Liver (tissue), 9 donors: ENCODE measurements around the gene PSTK. TPM values are rescaled to one million over a fixed set of nuclear protein-coding genes. Genes with fewer than 3 reads are reported as not detected.

ENCODE experiments used
- DNase-seq: peaks from one replicate; pipeline ENCODE4 v3.0.0-alpha.2; 2017; ENCODE audit warnings: low spot score
- H3K27ac ChIP-seq, 2 donors: one replicate each; pipeline ENCODE4 v1.7.0; 2013; ENCODE audit warnings: inconsistent platforms in 2 of 2, low read length in 2 of 2, control low read depth in 1 of 2, low read depth in 1 of 2, mild to moderate bottlenecking in 1 of 2
- H3K27me3 ChIP-seq, 4 donors: one replicate each; pipeline versions ENCODE4 v1.6.1 to v1.7.0; 2013; ENCODE audit warnings: low read length in 3 of 4, inconsistent platforms in 1 of 4, mild to moderate bottlenecking in 1 of 4, moderate library complexity in 1 of 4; ENCODE audit not compliant: control insufficient read depth in 4 of 4, insufficient read depth in 4 of 4
- H3K36me3 ChIP-seq, 4 donors: one replicate each; pipeline versions ENCODE4 v1.6.1 to v1.7.0; 2013; ENCODE audit warnings: low read length in 3 of 4, mild to moderate bottlenecking in 3 of 4, low read depth in 1 of 4, moderate library complexity in 1 of 4; ENCODE audit not compliant: control insufficient read depth in 4 of 4, insufficient read depth in 3 of 4
- H3K4me1 ChIP-seq, 4 donors: one replicate each; pipeline versions ENCODE4 v1.6.1 to v1.7.0; 2013; ENCODE audit warnings: low read length in 3 of 4, mild to moderate bottlenecking in 3 of 4, moderate library complexity in 1 of 4; ENCODE audit not compliant: control insufficient read depth in 4 of 4, insufficient read depth in 4 of 4
- H3K4me3 ChIP-seq, 3 donors: one replicate each; pipeline versions ENCODE4 v1.6.1 to v1.7.0; 2013; ENCODE audit warnings: low read length in 3 of 3, control low read depth in 1 of 3, low read depth in 1 of 3, mild to moderate bottlenecking in 1 of 3
- H3K9ac ChIP-seq, 2 donors: one replicate each; pipeline ENCODE4 v1.7.0; 2013; ENCODE audit warnings: low read length in 2 of 2, mild to moderate bottlenecking in 2 of 2, moderate library complexity in 2 of 2, control low read depth in 1 of 2, low read depth in 1 of 2
- H3K9me3 ChIP-seq, 4 donors: one replicate each; pipeline versions ENCODE4 v1.6.1 to v1.7.0; 2013; ENCODE audit warnings: low read length in 3 of 4; ENCODE audit not compliant: control insufficient read depth in 4 of 4
- EGR1 ChIP-seq, 2 donors: IDR thresholded peaks; 2 replicates each; pipeline ENCODE4 v1.6.1; 2016 to 2018; ENCODE audit warnings: antibody characterized with exemption in 2 of 2, low read depth in 2 of 2
- FOXA1 ChIP-seq: IDR thresholded peaks from 2 replicates; pipeline ENCODE4 v1.6.1; 2016; ENCODE audit warnings: antibody characterized with exemption
- FOXA2 ChIP-seq: IDR thresholded peaks from 2 replicates; pipeline ENCODE4 v1.6.1; 2016; ENCODE audit warnings: antibody characterized with exemption
- GABPA ChIP-seq, 2 donors: IDR thresholded peaks in 1 of 2; conservative IDR thresholded peaks in 1 of 2; 2 replicates each; pipeline ENCODE4 v1.6.1; 2016; ENCODE audit warnings: antibody characterized with exemption in 2 of 2, mild to moderate bottlenecking in 1 of 2, moderate library complexity in 1 of 2
- HNF4A ChIP-seq, 2 donors: conservative IDR thresholded peaks; 2 replicates each; pipeline ENCODE4 v1.6.1; 2016; ENCODE audit warnings: antibody characterized with exemption in 2 of 2, mild to moderate bottlenecking in 2 of 2
- HNF4G ChIP-seq: IDR thresholded peaks from 2 replicates; pipeline ENCODE4 v1.6.1; 2016; ENCODE audit warnings: antibody characterized with exemption
- JUND ChIP-seq, 2 donors: IDR thresholded peaks; 2 replicates each; pipeline ENCODE4 v1.6.1; 2016; ENCODE audit warnings: antibody characterized with exemption in 2 of 2
- NR2F2 ChIP-seq: IDR thresholded peaks from 2 replicates; pipeline ENCODE4 v1.6.1; 2016; ENCODE audit warnings: antibody characterized with exemption
- RAD21 ChIP-seq, 2 donors: IDR thresholded peaks; 2 replicates each; pipeline ENCODE4 v1.6.1; 2016; ENCODE audit warnings: antibody characterized with exemption in 2 of 2, mild to moderate bottlenecking in 2 of 2
- RXRA ChIP-seq, 2 donors: IDR thresholded peaks; 2 replicates each; pipeline ENCODE4 v1.6.1; 2017 to 2018; ENCODE audit warnings: antibody characterized with exemption in 2 of 2, mild to moderate bottlenecking in 1 of 2
- SP1 ChIP-seq: IDR thresholded peaks from 2 replicates; pipeline ENCODE4 v1.6.1; 2018; ENCODE audit warnings: antibody characterized with exemption, mild to moderate bottlenecking
- TAF1 ChIP-seq: conservative IDR thresholded peaks from 2 replicates; pipeline ENCODE4 v1.6.1; 2016; ENCODE audit warnings: antibody characterized with exemption, mild to moderate bottlenecking
- YY1 ChIP-seq: IDR thresholded peaks from 2 replicates; pipeline ENCODE4 v1.6.1; 2016; ENCODE audit warnings: antibody characterized with exemption, mild to moderate bottlenecking
- WGBS: extraction: QIAGEN DNeasy Blood & Tissue Kit; methylation state at CpG from one replicate; pipeline ENCODE4 v1.1.7; 2013; 5-methylcytosine and 5-hydroxymethylcytosine counted together
- polyA plus RNA-seq, 2 donors: library from polyadenylated mRNA; stranded (reverse) in 1 of 2; unstranded in 1 of 2; fragments of 200-250 nt in 1 of 2; fragments of >200 nt in 1 of 2; fragmentation: Nextera tagmentation in 1 of 2; extraction: Ambion mirVana in 1 of 2; gene quantifications; one replicate each; pipeline versions ENCODE4 v1.2.1 to v1.2.3, GENCODE V29; 2013 to 2015
- total RNA-seq, 2 donors: library from RNA; depleted of rRNA; stranded (reverse); fragments of >200 nt; gene quantifications; one replicate each; pipeline ENCODE4 v1.2.3, GENCODE V29; 2014
- TF ChIP-seq, protein P1 (sequence below): IDR thresholded peaks from 2 replicates; pipeline ENCODE4 v1.6.1; 2016; ENCODE audit warnings: antibody characterized with exemption, mild to moderate bottlenecking
- TF ChIP-seq, protein P2 (sequence below): IDR thresholded peaks from 2 replicates; pipeline ENCODE4 v1.6.1; 2016; ENCODE audit warnings: antibody characterized with exemption
- TF ChIP-seq, protein P3 (sequence below): fragments of 150-350 bp; IDR thresholded peaks from 2 replicates; pipeline ENCODE4 v1.5.1; 2017; ENCODE audit warnings: improper control_type of control experiment, low read depth, low read length; ENCODE audit not compliant: missing input control
- TF ChIP-seq, protein P4 (sequence below): IDR thresholded peaks from 2 replicates; pipeline ENCODE4 v1.6.1; 2016; ENCODE audit warnings: antibody characterized with exemption
- TF ChIP-seq, protein P5 (sequence below): IDR thresholded peaks from 2 replicates; pipeline ENCODE4 v1.6.1; 2016; ENCODE audit warnings: antibody characterized with exemption
- donor health status: healthy.
- donor health status: healthy.
- donor health status: healthy.
- donor health status: healthy.
- donor health status: healthy.

The PSTK gene, protein sequence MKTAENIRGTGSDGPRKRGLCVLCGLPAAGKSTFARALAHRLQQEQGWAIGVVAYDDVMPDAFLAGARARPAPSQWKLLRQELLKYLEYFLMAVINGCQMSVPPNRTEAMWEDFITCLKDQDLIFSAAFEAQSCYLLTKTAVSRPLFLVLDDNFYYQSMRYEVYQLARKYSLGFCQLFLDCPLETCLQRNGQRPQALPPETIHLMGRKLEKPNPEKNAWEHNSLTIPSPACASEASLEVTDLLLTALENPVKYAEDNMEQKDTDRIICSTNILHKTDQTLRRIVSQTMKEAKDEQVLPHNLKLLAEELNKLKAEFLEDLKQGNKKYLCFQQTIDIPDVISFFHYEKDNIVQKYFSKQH
- 1 to 10 TPM; 2.3 to 4.6 TPM for total RNA-seq
- 1 to 10 TPM; 2.4 to 5.1 TPM for polyA plus RNA-seq

DNA sequence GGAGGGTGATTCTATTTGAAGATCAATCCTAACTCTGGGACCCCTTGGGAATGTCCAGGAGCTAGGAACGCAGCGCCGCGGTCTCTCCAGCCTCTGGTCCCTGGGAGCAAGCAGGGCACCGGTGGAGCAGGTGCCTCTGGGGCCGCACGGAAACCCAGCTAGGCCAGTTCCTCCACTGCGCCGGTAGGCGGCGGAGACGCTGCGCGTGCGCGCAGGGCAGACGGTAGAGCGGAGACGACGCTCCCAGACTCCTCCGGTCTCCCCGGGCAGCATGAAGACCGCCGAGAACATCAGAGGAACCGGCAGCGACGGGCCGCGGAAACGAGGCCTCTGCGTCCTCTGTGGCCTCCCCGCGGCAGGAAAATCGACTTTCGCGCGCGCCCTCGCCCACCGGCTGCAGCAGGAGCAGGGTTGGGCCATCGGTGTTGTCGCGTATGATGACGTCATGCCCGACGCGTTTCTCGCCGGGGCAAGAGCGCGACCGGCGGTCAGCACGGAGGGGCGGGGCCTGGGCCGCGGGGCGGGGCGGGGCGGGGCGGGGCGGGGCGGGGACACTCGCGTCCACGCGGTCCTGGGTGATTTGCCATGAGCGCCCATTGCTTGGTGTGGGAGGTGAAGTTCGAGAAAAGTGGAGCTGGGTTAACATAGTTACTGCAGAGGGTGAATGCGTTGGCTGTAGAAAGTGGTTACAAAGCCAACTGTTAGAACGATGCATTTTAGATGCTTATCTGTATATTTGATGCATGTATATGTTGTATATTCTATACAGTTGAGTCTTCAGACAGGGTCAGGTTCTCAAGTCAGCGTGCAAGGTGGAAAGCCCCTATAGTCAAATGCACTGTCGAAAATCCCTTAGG is at the start of gene PSTK:
Gene PSTK (plus strand): TSS at position 193 of the 857 bp plus-strand sequence. CDS start 79 bp downstream, at position 272.
- Histone ChIP-seq H3K4me3 (peak within 1 kb of the TSS; percentile 74 to 88 (median 77)), H3K9me3 (no peaks in the 10 kb centered on the region), H3K27me3 (no peaks in the 10 kb centered on the region), H3K9ac (peak within 1 kb of the TSS; percentile 57 to 72), H3K36me3 (no peaks in the 10 kb centered on the region), H3K27ac (peak within 1 kb of the TSS; percentile 95 to 98), H3K4me1 (peaks cover 2 to 49% (median 36%) of the 10 kb centered on the region in 4 donors)
- TF ChIP-seq, protein P1, sequence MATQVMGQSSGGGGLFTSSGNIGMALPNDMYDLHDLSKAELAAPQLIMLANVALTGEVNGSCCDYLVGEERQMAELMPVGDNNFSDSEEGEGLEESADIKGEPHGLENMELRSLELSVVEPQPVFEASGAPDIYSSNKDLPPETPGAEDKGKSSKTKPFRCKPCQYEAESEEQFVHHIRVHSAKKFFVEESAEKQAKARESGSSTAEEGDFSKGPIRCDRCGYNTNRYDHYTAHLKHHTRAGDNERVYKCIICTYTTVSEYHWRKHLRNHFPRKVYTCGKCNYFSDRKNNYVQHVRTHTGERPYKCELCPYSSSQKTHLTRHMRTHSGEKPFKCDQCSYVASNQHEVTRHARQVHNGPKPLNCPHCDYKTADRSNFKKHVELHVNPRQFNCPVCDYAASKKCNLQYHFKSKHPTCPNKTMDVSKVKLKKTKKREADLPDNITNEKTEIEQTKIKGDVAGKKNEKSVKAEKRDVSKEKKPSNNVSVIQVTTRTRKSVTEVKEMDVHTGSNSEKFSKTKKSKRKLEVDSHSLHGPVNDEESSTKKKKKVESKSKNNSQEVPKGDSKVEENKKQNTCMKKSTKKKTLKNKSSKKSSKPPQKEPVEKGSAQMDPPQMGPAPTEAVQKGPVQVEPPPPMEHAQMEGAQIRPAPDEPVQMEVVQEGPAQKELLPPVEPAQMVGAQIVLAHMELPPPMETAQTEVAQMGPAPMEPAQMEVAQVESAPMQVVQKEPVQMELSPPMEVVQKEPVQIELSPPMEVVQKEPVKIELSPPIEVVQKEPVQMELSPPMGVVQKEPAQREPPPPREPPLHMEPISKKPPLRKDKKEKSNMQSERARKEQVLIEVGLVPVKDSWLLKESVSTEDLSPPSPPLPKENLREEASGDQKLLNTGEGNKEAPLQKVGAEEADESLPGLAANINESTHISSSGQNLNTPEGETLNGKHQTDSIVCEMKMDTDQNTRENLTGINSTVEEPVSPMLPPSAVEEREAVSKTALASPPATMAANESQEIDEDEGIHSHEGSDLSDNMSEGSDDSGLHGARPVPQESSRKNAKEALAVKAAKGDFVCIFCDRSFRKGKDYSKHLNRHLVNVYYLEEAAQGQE = peak; percentile 27
- TF ChIP-seq RAD21 (IDR thresholded peaks at IDR 0.05) = peak; percentile 70 to 72
- TF ChIP-seq, protein P2, sequence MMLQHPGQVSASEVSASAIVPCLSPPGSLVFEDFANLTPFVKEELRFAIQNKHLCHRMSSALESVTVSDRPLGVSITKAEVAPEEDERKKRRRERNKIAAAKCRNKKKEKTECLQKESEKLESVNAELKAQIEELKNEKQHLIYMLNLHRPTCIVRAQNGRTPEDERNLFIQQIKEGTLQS = no peak
- TF ChIP-seq JUND (IDR thresholded peaks at IDR 0.05) = no peak
- TF ChIP-seq EGR1 (IDR thresholded peaks at IDR 0.05; ENCODE audit: low read depth in 2 of 2) = no peak
- no peak for TF ChIP-seq FOXA1
- TF ChIP-seq, protein P3, sequence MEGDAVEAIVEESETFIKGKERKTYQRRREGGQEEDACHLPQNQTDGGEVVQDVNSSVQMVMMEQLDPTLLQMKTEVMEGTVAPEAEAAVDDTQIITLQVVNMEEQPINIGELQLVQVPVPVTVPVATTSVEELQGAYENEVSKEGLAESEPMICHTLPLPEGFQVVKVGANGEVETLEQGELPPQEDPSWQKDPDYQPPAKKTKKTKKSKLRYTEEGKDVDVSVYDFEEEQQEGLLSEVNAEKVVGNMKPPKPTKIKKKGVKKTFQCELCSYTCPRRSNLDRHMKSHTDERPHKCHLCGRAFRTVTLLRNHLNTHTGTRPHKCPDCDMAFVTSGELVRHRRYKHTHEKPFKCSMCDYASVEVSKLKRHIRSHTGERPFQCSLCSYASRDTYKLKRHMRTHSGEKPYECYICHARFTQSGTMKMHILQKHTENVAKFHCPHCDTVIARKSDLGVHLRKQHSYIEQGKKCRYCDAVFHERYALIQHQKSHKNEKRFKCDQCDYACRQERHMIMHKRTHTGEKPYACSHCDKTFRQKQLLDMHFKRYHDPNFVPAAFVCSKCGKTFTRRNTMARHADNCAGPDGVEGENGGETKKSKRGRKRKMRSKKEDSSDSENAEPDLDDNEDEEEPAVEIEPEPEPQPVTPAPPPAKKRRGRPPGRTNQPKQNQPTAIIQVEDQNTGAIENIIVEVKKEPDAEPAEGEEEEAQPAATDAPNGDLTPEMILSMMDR = peak; percentile 93
- TF ChIP-seq HNF4G = no peak
- peak; percentile 15 to 30 for TF ChIP-seq RXRA (IDR thresholded peaks at IDR 0.05)
- TF ChIP-seq FOXA2 = no peak
- peak; percentile 56 for TF ChIP-seq SP1
- TF ChIP-seq HNF4A (conservative IDR thresholded peaks at IDR 0.05) = no peak
- TF ChIP-seq, protein P4, sequence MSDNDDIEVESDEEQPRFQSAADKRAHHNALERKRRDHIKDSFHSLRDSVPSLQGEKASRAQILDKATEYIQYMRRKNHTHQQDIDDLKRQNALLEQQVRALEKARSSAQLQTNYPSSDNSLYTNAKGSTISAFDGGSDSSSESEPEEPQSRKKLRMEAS = peak; percentile 65
- TF ChIP-seq, protein P5, sequence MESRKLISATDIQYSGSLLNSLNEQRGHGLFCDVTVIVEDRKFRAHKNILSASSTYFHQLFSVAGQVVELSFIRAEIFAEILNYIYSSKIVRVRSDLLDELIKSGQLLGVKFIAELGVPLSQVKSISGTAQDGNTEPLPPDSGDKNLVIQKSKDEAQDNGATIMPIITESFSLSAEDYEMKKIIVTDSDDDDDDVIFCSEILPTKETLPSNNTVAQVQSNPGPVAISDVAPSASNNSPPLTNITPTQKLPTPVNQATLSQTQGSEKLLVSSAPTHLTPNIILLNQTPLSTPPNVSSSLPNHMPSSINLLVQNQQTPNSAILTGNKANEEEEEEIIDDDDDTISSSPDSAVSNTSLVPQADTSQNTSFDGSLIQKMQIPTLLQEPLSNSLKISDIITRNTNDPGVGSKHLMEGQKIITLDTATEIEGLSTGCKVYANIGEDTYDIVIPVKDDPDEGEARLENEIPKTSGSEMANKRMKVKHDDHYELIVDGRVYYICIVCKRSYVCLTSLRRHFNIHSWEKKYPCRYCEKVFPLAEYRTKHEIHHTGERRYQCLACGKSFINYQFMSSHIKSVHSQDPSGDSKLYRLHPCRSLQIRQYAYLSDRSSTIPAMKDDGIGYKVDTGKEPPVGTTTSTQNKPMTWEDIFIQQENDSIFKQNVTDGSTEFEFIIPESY = peak; percentile 37
- TF ChIP-seq GABPA (IDR thresholded peaks at IDR 0.05 in 1 of 2, conservative IDR thresholded peaks at IDR 0.05 in 1 of 2) = peak in 1 of 2 donors; percentile 51
- TF ChIP-seq TAF1 = no peak
- no peak for TF ChIP-seq NR2F2
- peak; percentile 67 for TF ChIP-seq YY1
- DNase-seq = peak; percentile 91
- WGBS = 1% methylated on average over 73 of the region's 73 CpGs
